IPS-15b (cell line): ENCODE results near the gene MYH6.
"Not testable (repeated sequence)": the region's sequence is repeated elsewhere in the genome, so short reads cannot be mapped to it uniquely, and the experiment has no call there.

Experiments
- H3K27me3 ChIP-seq: one replicate; pipeline ENCODE4 v1.6.1; 2013; ENCODE audit warnings: low read length; ENCODE audit not compliant: control insufficient read depth, insufficient read depth
- H3K36me3 ChIP-seq: one replicate; pipeline ENCODE4 v1.6.1; 2013; ENCODE audit warnings: low read length; ENCODE audit not compliant: control insufficient read depth, insufficient read depth
- H3K4me1 ChIP-seq: one replicate; pipeline ENCODE4 v1.6.1; 2013; ENCODE audit warnings: mild to moderate bottlenecking, low read length; ENCODE audit not compliant: control insufficient read depth, insufficient read depth
- H3K4me3 ChIP-seq: one replicate; pipeline ENCODE4 v1.5.1; 2013; ENCODE audit warnings: low read depth, low read length
- H3K9ac ChIP-seq: one replicate; pipeline ENCODE4 v1.6.1; 2013; ENCODE audit warnings: low read depth, mild to moderate bottlenecking, low read length
- H3K9me3 ChIP-seq: one replicate; pipeline ENCODE4 v1.6.1; 2013; ENCODE audit warnings: mild to moderate bottlenecking, low read length; ENCODE audit not compliant: control insufficient read depth, insufficient read depth

Gene MYH6

DNA sequence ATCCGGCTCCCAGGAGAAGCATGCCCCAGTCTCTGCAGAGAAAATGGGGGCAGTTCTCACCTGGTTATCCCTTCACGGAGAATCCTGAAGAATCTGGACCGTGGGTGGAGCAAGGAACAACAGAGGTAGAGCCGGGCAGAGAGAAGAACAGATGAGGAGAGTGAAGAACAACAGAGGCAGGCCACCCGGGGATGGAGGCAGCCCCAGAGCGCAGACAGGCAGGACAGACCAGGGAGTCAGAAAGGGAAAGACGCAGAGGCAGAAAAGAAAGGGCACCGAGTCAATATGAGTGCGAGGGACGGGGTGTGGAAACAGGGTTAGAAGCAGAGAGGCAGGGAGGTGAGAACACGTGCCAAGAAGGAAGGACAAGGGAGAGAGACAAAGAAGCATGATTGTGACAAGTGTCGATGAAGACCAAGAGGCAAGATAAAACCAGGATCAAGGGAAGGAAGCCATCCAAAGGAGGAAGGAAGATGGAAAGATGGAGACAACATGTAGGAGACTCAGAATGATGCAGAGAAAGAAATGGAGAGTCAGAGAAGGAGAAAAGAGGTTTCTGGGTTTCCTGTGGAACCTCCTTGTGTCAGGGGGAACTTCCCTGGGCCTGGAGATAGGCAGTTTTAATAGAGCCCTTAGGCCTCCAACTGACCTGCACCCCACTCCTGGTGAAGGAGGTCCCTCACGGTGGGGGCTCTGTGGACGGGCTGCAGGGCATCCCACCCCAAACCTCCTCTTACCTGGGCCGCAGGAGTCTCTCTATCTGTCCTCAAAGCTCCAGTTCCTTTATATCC lies at the start of gene MYH6:
Gene MYH6, minus strand, starts transcription at position 758 of the 791 bp plus-strand sequence. CDS start 1,050 bp downstream, outside the sequence.
- Histone ChIP-seq H3K4me3 (no peak within 1 kb of the TSS), H3K9me3 (no peaks in the 10 kb centered on the region), H3K4me1 (no peaks in the 10 kb centered on the region), H3K9ac (no peak within 1 kb of the TSS), H3K36me3 (no peaks in the 10 kb centered on the region), H3K27me3 (peaks cover 4% of the 10 kb centered on the region)

DNA sequence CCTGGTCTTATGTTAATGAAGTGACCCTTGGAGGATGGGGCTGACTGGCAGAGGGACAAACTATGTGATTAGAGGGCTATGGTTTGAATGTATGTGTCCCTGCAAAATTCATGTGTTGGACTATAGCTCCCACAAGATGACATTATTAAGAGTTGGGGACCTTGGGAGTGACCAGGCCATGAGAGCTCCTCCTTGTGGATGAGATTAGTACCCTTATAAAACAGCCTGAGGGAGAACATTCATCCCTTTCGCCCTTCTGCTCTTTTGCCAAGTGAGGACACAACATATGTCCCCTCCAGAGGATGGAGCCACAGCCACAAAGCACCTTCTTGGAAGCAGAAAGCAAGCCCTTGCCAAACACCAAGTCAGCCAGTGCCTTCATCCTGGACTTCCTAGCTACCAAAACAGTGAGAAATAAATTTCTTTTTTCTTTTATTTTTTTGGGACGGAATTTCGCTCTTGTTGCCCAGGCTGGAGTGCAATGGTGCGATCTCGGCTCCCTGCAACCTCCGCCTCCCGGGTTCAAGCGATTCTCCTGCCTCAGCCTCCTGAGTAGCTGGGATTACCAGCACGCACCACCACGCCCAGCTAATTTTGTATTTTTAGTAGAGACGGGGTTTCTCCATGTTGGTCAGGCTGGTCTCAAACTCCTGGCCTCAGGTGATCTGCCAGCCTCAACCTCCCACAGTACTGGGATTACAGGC lies 49.0 kb upstream of the MYH6 start:
- not testable (repeated sequence) for H3K4me3 ChIP-seq, H3K36me3 ChIP-seq, H3K27me3 ChIP-seq, H3K9me3 ChIP-seq, H3K4me1 ChIP-seq, H3K9ac ChIP-seq

DNA sequence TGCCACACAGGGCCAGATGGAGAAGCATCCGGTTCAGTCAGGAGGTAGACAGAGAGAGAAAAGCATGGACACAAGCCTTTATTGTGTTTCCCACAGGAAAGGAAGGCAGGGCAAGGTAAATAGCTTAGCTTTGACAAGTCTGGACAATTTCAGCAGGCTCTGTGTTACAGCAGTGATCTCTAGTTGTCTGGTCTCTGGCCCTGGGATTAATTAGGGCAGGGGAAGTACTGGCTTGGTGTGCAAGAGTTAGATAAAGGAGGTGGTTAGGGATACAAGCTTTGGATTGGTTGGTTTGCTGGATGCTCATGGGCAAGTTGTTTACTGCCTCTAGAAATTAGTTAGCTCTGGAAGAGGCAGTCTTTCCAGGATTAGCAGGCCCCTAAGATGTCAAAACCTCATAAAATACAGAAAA lies 46.4 kb upstream of the MYH6 start:
- Histone ChIP-seq H3K27me3 (no peaks in the 10 kb centered on the region), H3K36me3 (no peaks in the 10 kb centered on the region), H3K9ac (no peak overlapping the region), H3K9me3 (no peaks in the 10 kb centered on the region), H3K4me3 (no peak overlapping the region), H3K4me1 (no peaks in the 10 kb centered on the region)

DNA sequence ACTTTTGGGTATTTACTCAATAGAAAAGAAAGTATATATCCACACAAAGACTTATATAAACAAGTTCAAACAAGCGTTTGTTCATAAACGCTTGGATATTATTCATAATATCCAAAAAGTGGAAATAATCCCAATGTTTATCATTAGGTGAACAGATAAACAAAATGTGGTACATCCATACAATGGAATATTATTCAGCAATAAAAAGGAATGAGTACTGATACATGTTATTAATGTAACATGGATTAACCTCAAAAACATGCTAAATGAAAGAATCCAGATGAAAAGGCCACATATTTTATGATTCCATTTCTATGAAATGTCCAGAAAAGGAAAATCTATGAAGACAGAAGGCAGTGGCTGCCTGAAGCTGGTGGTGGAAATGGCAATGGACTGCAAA lies 44.2 kb upstream of the MYH6 start:
- H3K27me3 ChIP-seq: no peaks in the 10 kb centered on the region
- H3K36me3 ChIP-seq: no peaks in the 10 kb centered on the region

DNA sequence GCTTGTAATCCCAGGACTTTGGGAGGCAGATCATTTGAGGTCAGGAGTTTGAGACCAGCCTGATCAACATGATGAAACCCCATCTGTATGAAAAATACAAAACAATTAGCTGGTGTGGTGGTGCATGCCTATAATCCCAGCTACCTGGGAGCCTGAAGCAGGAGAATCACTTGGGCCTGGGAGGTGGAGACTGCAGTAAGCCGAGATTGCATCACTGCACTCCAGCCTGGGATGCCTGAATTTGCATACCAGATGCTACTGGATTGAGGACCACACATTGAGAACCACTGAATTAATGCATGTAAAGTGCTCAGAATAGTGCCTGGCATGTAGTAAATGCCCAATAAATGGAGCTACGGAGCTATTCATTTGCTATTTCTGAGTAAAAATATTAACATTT lies 42.3 kb upstream of the MYH6 start:
- H3K4me1 ChIP-seq: no peaks in the 10 kb centered on the region
- H3K4me3 ChIP-seq: no peak overlapping the region
- H3K9ac ChIP-seq: no peak overlapping the region
- H3K27me3 ChIP-seq: no peaks in the 10 kb centered on the region
- no peaks in the 10 kb centered on the region for H3K36me3 ChIP-seq
- no peaks in the 10 kb centered on the region for H3K9me3 ChIP-seq

More for the DNA sequence above, 44.2 kb upstream of the MYH6 start:
- H3K9me3 ChIP-seq: no peaks in the 10 kb centered on the region
- no peak overlapping the region for H3K4me3 ChIP-seq
- H3K4me1 ChIP-seq: no peaks in the 10 kb centered on the region
- no peak overlapping the region for H3K9ac ChIP-seq

DNA sequence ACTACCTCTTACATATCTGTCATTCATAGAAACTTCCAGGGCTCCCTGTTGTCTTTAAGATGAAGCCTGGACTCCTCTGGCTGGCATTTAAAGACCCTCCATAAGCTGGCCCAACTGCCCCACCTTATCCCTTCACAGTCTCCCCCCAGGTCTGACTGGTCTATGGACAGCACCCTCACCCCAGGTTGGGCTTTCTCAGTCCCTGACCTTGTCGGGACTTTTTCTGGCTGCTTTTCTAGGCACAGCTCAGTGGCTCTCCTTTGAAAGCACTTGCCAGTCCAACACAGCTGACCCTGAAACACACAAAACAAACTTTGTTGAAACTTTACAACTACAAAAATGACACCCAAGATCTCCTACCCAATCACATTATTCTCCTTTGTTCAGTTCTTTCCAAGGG lies 41.2 kb upstream of the MYH6 start:
- Histone ChIP-seq H3K4me1 (no peaks in the 10 kb centered on the region), H3K9ac (no peak overlapping the region), H3K27me3 (no peaks in the 10 kb centered on the region), H3K36me3 (no peaks in the 10 kb centered on the region), H3K4me3 (no peak overlapping the region), H3K9me3 (no peaks in the 10 kb centered on the region)

DNA sequence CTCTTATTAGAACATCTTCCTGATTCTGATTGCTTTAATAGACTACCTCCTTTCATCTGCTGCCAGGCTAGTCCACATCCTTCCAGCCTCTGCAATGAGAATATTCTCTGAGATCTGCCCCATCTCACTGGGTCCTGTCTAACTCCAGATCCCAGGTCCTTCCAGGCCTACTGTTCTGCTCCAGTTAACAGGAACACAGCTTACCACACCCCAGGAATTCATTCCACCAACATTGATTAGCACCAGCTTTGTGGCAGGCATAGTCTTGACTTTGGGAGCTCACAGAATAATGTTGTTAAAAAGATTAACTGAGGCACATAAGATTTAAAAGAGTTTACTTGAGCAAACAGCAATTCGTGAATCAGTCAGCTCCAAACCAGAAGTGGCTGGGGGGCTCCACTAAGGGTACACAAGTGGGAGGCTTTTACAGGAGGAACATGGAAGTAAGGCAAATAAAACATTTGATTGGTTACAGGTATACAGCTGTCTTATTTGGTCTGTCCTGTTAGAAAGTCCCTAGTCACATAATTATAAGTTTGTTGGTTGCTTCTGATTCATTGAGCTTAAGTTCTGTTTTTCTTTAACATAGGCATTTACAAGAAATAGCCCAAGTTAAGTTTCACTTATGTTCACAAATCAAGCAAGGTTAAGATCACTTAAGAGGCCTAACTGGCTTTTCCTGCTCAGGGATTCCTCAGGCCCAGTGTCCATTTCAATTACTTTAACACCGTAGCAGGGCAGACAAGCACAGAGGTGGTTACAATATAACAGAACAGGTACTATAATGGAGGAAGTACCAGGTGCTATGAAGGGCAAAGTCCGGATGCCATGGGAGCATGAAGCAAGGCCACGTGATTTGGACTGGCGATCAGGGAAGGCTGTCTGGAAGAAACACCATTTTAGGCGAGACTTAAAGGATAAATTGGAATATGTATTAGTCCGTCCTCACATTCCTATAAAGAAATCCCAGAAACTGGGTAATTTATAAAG lies 39.6 kb upstream of the MYH6 start:
- Histone ChIP-seq H3K9ac (no peak overlapping the region), H3K36me3 (no peaks in the 10 kb centered on the region), H3K27me3 (peaks cover 5% of the 10 kb centered on the region), H3K9me3 (no peaks in the 10 kb centered on the region), H3K4me3 (no peak overlapping the region), H3K4me1 (no peaks in the 10 kb centered on the region)

DNA sequence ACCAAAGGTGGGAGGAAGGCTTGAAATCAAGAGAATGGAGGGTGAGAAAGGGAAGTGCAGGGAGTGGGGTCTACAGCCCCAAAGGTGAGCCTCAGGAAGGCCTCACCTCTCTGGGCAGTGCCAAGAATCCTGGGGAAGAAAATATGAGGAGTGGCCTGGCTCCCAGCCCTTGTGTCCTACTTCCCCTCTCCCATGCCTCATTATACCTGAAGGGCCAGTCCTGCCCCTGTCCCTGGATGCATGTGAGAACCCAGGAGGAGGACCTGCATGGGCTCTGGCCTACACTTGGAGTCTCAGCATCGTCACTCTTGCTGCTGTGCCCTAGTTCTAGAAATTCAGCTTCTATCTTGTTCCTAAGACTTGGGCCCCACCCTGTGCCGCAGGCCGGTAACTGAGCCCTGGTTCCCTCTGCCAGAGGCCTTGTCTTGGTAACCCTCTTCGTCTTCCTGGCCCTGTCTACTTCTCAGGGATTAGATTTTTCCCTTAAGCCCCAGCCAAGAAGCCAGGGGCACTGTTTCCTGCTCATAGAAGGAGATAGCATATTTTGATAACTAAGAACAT lies 38.3 kb upstream of the MYH6 start:
- H3K27me3 ChIP-seq: peaks cover 12% of the 10 kb centered on the region
- H3K9ac ChIP-seq: no peak overlapping the region
- H3K9me3 ChIP-seq: no peaks in the 10 kb centered on the region
- H3K4me3 ChIP-seq: no peak overlapping the region
- no peaks in the 10 kb centered on the region for H3K4me1 ChIP-seq
- H3K36me3 ChIP-seq: no peaks in the 10 kb centered on the region

DNA sequence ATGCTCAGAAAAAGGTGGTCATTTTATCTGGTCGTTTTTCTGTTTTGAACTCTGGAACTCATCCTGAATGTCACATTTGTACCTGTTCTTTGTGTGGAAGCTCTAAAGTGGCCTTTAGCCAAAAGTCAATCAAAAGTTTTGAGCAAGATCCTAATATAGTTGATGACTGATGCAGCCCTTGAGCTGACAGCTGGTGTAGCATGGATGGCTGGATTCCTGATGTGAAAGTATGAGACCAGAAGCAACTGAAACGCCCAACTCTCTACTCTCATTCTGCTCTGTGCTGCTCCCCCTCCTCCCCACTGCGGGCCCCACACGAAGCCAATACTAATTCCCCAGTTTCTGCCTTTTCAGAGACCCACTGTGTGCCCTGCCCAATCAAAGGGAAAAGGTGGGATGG lies 37.7 kb upstream of the MYH6 start:
- Histone ChIP-seq H3K4me3 (no peak overlapping the region), H3K4me1 (no peaks in the 10 kb centered on the region), H3K9ac (no peak overlapping the region), H3K9me3 (no peaks in the 10 kb centered on the region), H3K36me3 (no peaks in the 10 kb centered on the region), H3K27me3 (peaks cover 12% of the 10 kb centered on the region)

DNA sequence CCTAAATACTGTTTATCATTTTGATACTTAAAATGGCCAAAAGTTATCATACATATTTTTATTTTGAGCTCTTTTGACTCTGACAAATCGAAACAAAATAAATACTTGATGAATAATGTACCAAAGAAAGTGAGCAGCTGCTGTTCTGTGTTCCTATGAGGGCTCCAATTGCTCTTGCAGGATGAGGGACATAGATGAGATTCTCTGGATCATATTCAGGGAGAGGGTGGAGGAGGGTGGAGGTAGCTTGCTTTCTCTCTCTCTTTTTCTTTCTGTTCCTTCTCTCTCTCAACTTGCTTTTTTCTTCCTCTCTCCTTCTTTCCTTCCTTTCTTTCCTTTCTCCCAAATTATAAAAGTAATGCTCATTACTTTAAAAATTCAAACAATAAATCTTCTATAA lies 36.2 kb upstream of the MYH6 start:
- H3K9me3 ChIP-seq: no peaks in the 10 kb centered on the region
- no peak overlapping the region for H3K9ac ChIP-seq
- H3K36me3 ChIP-seq: no peaks in the 10 kb centered on the region
- H3K4me3 ChIP-seq: no peak overlapping the region
- peaks cover 14% of the 10 kb centered on the region for H3K27me3 ChIP-seq
- H3K4me1 ChIP-seq: no peaks in the 10 kb centered on the region

DNA sequence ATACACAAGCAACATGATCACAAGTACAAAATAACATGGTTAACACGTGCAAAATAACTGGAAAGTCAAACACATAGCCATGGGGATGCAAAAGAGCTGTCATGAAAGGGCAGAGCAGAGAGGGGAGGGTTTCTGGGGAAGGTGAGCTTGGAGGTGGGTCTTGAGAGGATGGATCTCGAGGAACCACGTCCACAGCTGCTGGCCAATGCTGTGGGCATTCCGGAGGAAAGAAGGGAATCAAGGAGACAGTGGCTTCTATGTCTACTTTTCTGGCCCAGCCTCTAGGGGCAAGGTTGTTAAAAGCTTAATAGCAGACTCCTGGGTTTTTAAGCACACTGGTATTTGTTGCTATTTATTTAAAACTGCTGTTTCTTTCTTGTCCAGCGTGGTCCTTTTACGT lies 35.8 kb upstream of the MYH6 start:
- Histone ChIP-seq H3K9ac (no peak overlapping the region), H3K36me3 (no peaks in the 10 kb centered on the region), H3K27me3 (peaks cover 14% of the 10 kb centered on the region)

More for the DNA sequence above, 35.8 kb upstream of the MYH6 start:
- Histone ChIP-seq H3K4me1 (no peaks in the 10 kb centered on the region), H3K4me3 (no peak overlapping the region), H3K9me3 (no peaks in the 10 kb centered on the region)
